Fibroblast of skin of left biceps (primary cell): ENCODE results near the gene NEGR1.

Source experiments
- DNase-seq, 2 experiments: peaks; one replicate each; pipeline ENCODE4 v3.0.0-alpha.2; 2013; ENCODE audit warnings: low read depth in 2 of 2

The NEGR1 gene

GRCh38 chr1:71781450-71781849, 500.9 kb downstream of the NEGR1 start:
- DNase-seq: no peak

- no peak for DNase-seq
These were observed 501.7 kb downstream of the NEGR1 start for GRCh38 chr1:71780681-71781080.

- no peak for DNase-seq
These were observed 503.4 kb downstream of the NEGR1 start for GRCh38 chr1:71778940-71779339.

GRCh38 chr1:71777094-71777493, 505.2 kb downstream of the NEGR1 start:
- DNase-seq: no peak

- DNase-seq: no peak
These were observed 507.6 kb downstream of the NEGR1 start for GRCh38 chr1:71774705-71775104.

- peak; percentile 54 to 65 for DNase-seq
These were observed 512.2 kb downstream of the NEGR1 start for GRCh38 chr1:71770121-71770520.

- DNase-seq: no peak
These were observed 515.6 kb downstream of the NEGR1 start for GRCh38 chr1:71766748-71767147.

- no peak for DNase-seq
These were observed 519.7 kb downstream of the NEGR1 start for GRCh38 chr1:71762514-71763255.

GRCh38 chr1:71755441-71755840, 526.9 kb downstream of the NEGR1 start:
- DNase-seq: no peak

- DNase-seq: no peak
These were observed 528.6 kb downstream of the NEGR1 start for GRCh38 chr1:71753746-71754145.

- DNase-seq: peak in 1 of 2 experiments; percentile 10
These were observed 537.0 kb downstream of the NEGR1 start for GRCh38 chr1:71745326-71745725.

GRCh38 chr1:71743862-71744261, 538.5 kb downstream of the NEGR1 start:
- DNase-seq: no peak

- no peak for DNase-seq
These were observed 543.4 kb downstream of the NEGR1 start for GRCh38 chr1:71738910-71739309.

- DNase-seq: no peak
These were observed 544.1 kb downstream of the NEGR1 start for GRCh38 chr1:71738256-71738655.

GRCh38 chr1:71737768-71738167, 544.6 kb downstream of the NEGR1 start:
- DNase-seq: no peak

- no peak for DNase-seq
These were observed 549.2 kb downstream of the NEGR1 start for GRCh38 chr1:71733121-71733520.

GRCh38 chr1:71721532-71721931, 560.8 kb downstream of the NEGR1 start:
- DNase-seq: no peak

GRCh38 chr1:71719330-71719729, 563.0 kb downstream of the NEGR1 start:
- DNase-seq: no peak

- DNase-seq: no peak
These were observed 565.2 kb downstream of the NEGR1 start for GRCh38 chr1:71717186-71717585.

- no peak for DNase-seq
These were observed 570.9 kb downstream of the NEGR1 start for GRCh38 chr1:71711456-71711855.

GRCh38 chr1:71706029-71706671, 576.2 kb downstream of the NEGR1 start:
- DNase-seq: peak; percentile 1 to 15

- no peak for DNase-seq
These were observed 584.2 kb downstream of the NEGR1 start for GRCh38 chr1:71698186-71698585.

- peak in 1 of 2 experiments; percentile 6 for DNase-seq
These were observed 586.5 kb downstream of the NEGR1 start for GRCh38 chr1:71695821-71696220.
